A549 (cell line): ENCODE results near the gene PHYKPL.

Experiments
- BHLHE40 ChIP-seq: IDR thresholded peaks from 2 replicates; pipeline ENCODE4 v1.6.1; 2012; ENCODE audit warnings: low read depth, low read length, inconsistent platforms
- RNF2 ChIP-seq: fragments of 200-600 bp; sonication (generic); IDR thresholded peaks from 2 replicates; pipeline ENCODE4 v1.6.1; 2016; ENCODE audit warnings: low read depth, mild to moderate bottlenecking, antibody characterized with exemption, moderate library complexity, borderline replicate concordance
- ZFP36 ChIP-seq: fragments of 450-650 bp; IDR thresholded peaks from 2 replicates; pipeline ENCODE4 v1.6.1; 2014; ENCODE audit warnings: borderline replicate concordance; ENCODE audit not compliant: partially characterized antibody
- ZSCAN20 ChIP-seq: fragments of 250-450 bp; sonication (Bioruptor Pico); IDR thresholded peaks from 2 replicates; pipeline ENCODE4 v1.8.0; 2022; ENCODE audit warnings: mild to moderate bottlenecking, moderate library complexity
- TF ChIP-seq, protein P1 (sequence below): fragments of >200 bp; sonication (Bioruptor Twin); formaldehyde crosslinking; IDR thresholded peaks from 3 replicates; pipeline ENCODE4 v1.5.1; 2016
- TF ChIP-seq, protein P2 (sequence below): IDR thresholded peaks from 2 replicates; pipeline ENCODE4 v1.6.1; 2012
- TF ChIP-seq, protein P3 (sequence below): fragments of 200-600 bp; sonication (generic); IDR thresholded peaks from 2 replicates; pipeline ENCODE4 v1.6.1; 2016; ENCODE audit warnings: antibody characterized with exemption, mild to moderate bottlenecking, moderate library complexity

DNA sequence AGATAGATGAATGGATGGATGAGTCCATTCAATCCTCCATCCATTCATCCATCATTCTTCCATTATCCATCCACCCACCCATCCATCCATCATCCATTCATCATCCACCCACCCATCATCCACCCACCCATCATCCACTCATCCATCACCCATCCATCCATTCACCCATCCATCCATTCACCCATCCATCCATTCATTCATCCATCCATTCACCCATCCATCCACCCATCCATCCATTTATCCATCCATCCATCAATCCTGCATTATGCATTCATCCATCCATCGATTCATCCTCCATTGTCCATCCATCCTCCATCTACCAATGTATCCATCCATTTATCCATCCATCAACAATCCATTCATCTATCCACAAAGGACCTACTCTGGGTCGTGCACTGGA is 12.8 kb upstream of the PHYKPL start:
- TF ChIP-seq ZFP36 (no peak), BHLHE40 (no peak), RNF2 (no peak), ZSCAN20 (CRISPR knock-in tag) (no peak)
- TF ChIP-seq, protein P1, sequence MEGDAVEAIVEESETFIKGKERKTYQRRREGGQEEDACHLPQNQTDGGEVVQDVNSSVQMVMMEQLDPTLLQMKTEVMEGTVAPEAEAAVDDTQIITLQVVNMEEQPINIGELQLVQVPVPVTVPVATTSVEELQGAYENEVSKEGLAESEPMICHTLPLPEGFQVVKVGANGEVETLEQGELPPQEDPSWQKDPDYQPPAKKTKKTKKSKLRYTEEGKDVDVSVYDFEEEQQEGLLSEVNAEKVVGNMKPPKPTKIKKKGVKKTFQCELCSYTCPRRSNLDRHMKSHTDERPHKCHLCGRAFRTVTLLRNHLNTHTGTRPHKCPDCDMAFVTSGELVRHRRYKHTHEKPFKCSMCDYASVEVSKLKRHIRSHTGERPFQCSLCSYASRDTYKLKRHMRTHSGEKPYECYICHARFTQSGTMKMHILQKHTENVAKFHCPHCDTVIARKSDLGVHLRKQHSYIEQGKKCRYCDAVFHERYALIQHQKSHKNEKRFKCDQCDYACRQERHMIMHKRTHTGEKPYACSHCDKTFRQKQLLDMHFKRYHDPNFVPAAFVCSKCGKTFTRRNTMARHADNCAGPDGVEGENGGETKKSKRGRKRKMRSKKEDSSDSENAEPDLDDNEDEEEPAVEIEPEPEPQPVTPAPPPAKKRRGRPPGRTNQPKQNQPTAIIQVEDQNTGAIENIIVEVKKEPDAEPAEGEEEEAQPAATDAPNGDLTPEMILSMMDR: no peak
- TF ChIP-seq, protein P2, sequence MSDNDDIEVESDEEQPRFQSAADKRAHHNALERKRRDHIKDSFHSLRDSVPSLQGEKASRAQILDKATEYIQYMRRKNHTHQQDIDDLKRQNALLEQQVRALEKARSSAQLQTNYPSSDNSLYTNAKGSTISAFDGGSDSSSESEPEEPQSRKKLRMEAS: no peak
- TF ChIP-seq, protein P3, sequence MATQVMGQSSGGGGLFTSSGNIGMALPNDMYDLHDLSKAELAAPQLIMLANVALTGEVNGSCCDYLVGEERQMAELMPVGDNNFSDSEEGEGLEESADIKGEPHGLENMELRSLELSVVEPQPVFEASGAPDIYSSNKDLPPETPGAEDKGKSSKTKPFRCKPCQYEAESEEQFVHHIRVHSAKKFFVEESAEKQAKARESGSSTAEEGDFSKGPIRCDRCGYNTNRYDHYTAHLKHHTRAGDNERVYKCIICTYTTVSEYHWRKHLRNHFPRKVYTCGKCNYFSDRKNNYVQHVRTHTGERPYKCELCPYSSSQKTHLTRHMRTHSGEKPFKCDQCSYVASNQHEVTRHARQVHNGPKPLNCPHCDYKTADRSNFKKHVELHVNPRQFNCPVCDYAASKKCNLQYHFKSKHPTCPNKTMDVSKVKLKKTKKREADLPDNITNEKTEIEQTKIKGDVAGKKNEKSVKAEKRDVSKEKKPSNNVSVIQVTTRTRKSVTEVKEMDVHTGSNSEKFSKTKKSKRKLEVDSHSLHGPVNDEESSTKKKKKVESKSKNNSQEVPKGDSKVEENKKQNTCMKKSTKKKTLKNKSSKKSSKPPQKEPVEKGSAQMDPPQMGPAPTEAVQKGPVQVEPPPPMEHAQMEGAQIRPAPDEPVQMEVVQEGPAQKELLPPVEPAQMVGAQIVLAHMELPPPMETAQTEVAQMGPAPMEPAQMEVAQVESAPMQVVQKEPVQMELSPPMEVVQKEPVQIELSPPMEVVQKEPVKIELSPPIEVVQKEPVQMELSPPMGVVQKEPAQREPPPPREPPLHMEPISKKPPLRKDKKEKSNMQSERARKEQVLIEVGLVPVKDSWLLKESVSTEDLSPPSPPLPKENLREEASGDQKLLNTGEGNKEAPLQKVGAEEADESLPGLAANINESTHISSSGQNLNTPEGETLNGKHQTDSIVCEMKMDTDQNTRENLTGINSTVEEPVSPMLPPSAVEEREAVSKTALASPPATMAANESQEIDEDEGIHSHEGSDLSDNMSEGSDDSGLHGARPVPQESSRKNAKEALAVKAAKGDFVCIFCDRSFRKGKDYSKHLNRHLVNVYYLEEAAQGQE: no peak
